ENCODE data around the gene RFTN2.
"Not testable (repeated sequence)": the region's sequence is repeated elsewhere in the genome, so short reads cannot be mapped to it uniquely, and the experiment has no call there.

Gene RFTN2

GRCh38 chr2:197600306-197600705, 75.1 kb downstream of the RFTN2 start:
- no peak for DNase-seq (ENCODE audit: low read depth)

DNA sequence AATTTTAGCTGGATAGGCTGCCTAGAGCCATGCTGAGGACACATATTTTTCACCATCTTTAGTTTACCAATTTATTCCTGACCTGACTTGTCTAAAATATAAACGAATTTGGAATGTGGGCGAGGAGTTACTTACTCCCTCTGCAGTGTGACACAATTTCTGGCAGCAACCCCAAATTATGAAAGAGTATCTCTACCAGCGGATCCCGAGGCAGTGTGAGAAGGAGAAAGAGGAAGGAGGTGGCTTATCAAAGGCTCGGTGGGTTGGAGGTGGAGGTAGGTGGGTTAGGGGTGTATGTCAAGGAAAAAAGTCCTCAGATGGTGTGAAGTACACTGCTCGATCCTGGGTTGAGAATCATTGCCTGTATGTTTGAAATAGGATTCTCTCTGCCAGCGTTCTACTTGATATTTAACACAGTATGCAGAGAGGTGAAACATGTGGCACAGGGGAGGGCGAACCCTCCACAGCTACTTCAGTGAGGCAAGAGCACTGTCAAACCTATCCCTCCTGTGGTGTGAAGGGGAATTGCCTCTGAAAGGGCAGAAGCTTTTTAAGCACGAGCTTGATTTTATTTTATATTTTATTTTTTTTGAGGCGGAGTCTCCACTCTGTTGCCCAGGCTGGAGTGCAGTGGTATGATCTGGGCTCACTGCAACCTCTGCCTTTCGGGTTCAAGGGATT, 76.0 kb downstream of the RFTN2 start:
- no peak for DNase-seq (ENCODE audit: low read depth)

GRCh38 chr2:197598450-197598849, 76.9 kb downstream of the RFTN2 start:
- no peak for DNase-seq (ENCODE audit: low read depth)

DNA sequence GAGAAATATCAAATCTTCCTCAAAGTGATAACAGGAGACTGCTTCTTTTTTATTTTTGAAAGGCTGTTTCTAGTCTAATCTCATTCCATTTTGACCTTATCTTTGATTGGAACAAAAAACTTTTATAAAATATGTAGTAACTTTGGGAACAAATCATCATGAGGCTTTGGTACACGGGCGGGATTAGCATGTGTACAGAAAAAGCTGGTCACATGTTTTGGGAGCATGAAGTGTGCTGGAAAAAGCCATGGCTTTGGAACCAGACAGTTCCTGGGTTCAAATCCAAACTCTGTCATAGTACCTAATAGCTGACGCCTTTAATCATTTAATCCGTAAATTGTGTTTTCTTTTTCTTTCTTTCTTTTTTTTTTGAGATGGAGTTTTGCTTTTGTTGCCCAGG, 78.2 kb downstream of the RFTN2 start:
- DNase-seq (ENCODE audit: low read depth), result no peak

DNA sequence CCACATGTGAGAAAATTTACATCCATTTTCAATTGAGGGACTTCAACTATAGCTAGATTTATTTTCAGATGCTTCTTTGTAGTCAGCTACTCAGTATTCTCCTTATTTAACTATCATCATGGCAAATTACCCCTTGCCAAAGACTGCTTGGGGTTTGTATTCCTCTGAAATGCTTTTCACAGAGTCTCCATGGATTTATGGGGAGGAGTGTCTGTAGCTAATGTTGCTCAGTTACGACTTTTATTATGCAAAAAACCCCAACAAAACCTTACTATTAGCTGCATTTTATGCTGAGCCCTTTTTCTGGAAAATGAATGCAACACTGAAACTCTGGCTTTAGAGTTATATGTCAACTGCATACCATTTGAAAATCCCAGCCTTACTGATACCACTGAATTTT, 78.6 kb downstream of the RFTN2 start:
- DNase-seq (ENCODE audit: low read depth), result no peak

DNA sequence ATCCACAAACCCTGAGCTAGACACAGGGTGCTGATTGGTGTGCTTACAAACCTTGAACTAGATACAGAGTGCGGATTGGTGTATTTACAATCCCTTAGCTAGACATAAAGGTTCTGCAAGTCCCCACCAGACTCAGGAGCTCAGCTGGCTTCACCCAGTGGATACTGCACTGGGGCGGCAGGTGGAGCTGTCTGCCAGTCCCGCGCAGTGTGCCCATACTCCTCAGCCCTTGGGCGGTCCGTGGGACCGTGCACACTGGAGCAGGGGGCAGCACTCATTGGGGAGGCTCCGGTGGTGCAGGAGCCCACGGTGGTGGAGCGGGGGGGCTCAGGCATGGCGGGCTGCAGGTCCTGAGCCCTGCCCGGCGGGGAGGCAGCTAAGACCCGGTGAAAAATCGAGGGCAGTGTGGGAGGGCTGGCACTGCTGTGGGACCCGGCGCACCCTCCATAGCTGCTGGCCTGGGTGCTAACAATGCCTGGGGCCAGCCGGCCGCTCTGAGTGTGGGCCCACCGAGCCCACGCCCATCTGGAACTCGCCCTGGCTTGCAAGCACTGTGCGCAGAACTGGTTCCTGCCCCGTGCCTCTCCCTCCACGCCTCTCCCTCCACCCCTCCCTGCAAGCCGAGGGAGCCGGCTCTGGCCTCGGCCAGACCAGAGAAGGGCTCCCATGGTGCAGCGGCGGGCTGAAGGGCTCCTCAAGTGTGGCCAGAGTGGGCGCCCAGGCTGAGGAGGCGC, 83.9 kb downstream of the RFTN2 start:
- DNase-seq (ENCODE audit: low read depth), result no peak

GRCh38 chr2:197587255-197587654, 88.1 kb downstream of the RFTN2 start:
- not testable (repeated sequence) for DNase-seq (ENCODE audit: low read depth)

- DNase-seq (ENCODE audit: low read depth), result not testable (repeated sequence)
These were observed 95.2 kb downstream of the RFTN2 start for GRCh38 chr2:197580166-197580565.

GRCh38 chr2:197578294-197578693, 97.1 kb downstream of the RFTN2 start:
- DNase-seq (ENCODE audit: low read depth), result not testable (repeated sequence)

DNA sequence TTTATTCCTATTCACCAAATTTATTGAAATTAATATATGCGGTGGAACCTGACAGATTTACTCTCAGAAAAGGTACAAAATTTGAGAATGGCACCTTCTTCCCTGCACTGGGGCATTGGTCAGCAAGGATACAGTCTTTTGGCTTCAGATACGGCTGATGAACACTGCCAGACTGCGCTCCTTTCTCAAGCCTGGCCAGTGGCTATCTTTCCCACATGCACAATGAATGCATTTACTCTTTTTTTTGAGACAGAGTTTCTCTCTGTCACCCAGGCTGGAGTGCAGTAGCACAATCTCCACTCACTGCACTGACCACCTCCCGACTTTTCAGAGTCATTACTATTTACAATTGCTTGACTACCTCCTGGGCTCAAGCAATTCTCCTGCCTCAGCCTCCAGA, 97.9 kb downstream of the RFTN2 start:
- DNase-seq (ENCODE audit: low read depth), result no peak

DNA sequence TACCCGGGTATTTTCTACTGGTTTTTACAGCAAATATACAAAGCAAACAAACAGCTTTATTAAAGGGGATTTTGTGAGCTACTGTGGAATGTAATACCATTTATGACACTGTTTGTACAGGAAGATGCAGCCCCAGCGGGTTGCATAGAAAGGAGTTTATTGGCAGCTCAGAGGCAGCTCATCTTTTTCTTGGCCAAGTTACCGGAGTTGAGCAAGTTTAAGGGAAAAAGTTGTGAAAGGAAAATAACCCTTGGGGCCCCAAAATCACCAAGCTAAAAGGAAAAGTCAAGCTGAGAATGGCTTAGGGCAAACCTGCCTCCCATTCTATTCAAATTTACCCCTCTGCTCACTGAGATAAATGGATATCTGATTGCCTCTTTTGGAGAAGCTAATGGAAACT, 98.8 kb downstream of the RFTN2 start:
- no peak for DNase-seq (ENCODE audit: low read depth)

DNA sequence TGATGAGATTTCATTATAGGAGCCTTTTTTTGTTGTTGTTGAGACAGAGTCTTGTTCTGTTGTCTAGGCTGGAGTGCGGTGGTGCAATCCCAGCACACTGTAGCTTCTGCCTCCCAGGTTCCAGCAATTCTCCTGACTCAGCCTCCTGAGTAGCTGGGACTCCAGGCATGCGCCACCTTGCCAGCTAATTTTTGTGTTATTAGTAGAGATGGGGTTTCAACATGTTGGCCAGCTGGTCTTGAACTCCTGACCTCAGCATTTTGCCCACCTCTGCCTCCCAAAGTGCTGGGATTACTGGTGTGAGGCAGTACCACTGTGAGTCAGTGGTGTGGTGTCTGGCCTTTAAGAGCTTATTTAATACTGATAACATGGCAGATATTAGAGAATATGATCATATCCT, 99.4 kb downstream of the RFTN2 start:
- DNase-seq (ENCODE audit: low read depth), result no peak

DNA sequence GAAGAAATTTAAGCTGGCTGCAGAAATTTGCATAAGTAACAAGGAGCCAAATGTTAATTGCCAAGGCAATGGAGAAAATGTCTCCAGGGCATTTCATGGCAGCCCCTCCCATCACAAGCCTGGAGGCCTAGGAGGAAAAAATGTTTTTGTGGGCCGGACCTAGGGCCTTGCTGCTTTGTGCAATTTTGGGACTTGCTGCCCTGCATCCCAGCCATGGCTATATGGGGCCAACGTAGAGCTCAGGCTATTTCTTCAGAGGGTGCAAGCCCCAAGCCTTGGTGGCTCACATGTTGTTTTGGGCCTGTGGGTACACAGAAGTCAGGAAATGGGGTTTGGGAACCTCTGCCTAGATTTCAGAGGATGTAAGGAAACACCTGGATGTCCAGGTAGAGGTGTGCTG, 101.8 kb downstream of the RFTN2 start:
- DNase-seq (ENCODE audit: low read depth), result no peak

- DNase-seq (ENCODE audit: low read depth), result no peak
These were observed 103.6 kb downstream of the RFTN2 start for GRCh38 chr2:197571627-197572271.

DNA sequence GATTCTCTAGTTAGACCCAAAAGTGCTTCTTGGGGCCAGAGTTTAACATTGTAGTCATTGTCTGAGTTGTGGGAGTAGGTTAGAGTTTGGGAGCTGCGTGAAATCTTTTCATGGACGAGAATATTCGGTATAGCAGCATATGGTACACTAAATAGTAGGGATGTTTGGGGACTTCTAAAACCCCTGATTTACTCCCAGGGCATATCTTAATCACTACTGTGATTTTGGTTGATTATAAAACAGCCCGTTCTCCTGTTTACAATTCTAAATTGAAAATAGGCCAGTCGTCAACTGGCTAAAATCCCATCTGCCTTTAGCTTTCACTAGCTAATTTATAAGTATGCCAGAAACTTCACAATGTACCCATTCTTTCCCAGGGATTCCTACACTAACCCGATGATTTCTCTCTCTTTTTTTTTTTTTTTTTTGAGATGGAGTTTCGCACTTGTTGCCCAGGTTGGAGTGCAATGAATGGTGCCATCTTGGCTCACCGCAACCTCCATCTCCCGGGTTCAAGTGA, 115.2 kb downstream of the RFTN2 start:
- DNase-seq (ENCODE audit: low read depth), result no peak

DNA sequence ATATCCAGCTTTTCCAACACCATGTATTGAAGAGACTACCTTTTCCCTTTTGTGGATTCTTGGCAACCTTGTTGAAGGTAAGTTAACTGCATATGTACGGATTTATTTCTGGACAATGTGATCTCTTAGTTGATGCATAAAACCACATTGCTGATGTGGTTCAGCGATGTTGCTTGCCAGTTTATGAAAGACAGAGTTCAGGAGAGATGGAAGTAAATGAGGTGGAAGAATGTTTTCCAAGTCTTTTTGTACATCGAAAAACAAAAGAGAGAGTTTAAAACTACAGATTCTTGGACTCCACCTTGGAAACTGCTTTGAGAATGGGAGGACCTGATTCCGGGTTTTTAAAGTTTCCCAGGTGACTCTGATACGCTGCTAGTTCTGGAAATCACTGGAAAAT, 115.7 kb downstream of the RFTN2 start:
- no peak for DNase-seq (ENCODE audit: low read depth)

DNA sequence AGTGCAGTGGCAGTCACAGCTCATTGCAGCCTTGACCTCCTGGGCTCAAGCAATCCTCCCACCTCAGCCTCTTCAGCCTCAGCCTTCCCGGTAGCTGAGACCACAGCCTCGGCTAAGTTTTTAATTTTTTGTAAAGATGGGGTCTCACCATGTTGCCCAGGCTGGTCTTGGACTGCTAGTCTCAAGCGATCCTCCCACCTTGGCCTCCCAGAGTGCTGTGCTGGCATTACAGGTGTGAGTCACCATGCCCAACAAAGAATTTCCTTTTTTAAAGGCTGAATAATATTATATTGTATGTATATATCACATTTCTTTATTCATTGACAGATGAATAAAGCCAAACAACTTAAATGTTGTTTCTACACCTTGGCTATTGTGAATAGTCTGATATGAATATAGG, 117.0 kb downstream of the RFTN2 start:
- no peak for DNase-seq (ENCODE audit: low read depth)

DNA sequence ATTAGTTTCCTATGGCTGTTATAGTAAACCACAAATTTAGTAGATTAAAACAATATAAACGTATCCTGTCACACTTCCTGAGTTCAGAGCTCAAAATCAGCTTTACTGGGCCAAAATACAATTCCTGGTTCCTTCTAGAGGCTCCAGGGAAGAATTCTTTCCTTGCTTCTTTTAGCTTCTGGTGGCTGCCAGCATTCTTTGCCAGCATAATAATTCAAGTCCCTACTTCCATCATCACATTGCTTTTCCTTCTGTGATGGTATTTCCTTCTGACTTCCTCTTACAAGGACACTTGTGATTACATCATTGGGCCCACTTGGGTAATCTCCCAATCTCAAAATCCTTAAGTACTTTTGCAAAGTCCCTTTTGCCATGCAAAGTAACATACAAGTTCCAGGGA, 118.9 kb downstream of the RFTN2 start:
- no peak for DNase-seq (ENCODE audit: low read depth)

- no peak for DNase-seq (ENCODE audit: low read depth)
These were observed 119.9 kb downstream of the RFTN2 start for GRCh38 chr2:197555467-197555866.

- DNase-seq (ENCODE audit: low read depth), result not testable (repeated sequence)
These were observed 124.1 kb downstream of the RFTN2 start for GRCh38 chr2:197551260-197551659.

DNA sequence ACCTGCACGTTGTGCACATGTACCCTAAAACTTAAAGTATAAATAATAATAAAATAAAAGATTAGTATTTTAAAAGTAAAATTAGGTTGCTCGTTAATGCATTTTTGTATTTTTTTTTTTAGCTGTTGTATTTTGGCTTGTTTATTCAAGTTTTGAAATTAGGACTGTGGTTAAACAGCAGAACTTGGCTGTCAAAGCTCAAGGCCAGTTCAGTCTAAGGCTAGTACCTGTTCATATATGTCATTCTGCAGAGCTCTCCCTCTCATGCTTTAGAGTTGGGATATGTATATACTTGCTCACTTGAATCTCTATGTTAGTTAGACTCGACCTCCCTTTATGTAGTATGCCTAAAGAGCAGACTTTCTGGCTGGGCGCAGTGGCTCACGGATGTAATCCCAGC, 126.8 kb downstream of the RFTN2 start:
- no peak for DNase-seq (ENCODE audit: low read depth)

DNA sequence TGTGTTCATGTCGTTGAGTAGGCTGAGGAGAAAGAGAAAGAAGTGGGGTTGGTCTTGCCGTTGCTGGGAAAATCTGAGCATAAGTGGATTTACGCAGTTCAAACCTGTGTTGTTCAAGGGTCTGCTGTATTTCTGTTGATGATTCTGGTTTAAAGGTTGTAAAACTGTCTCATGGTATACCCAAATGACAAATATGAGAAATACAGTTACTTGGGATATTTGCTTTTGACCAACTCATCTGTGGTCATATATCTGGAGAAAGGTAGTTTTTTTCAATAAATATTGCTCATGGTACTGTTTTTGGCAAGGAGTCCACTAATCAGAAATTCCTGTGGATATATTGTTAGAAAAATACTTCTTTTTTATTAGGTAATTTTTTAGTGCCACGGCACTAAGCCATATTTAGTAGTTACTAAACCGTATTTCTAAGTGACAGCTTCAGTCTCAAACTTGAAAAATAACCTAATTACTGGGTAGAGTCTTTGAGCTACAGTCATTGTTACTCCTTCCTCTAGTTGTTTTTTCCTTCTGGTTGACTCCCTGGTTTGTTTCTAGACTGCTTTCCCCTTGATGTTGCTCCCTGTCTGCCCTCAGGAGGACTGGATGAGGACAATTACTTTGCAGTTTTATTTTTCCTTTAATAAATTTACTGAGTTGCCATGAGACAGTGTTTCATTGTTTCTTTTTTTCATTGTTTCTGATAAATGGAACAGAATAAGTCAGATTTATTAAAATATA, 128.1 kb downstream of the RFTN2 start:
- DNase-seq (ENCODE audit: low read depth), result no peak

Measured in T-helper 22 cell (primary cell).